BLaER1 (cell line): ENCODE results near the gene ATP4A.
A peak's percentile ranks its signal among the peaks of the same experiment; 100 is the strongest.

Experiments used
- H3K27ac ChIP-seq: shearing (Covaris generic); formaldehyde crosslinking; 2 replicates; pipeline ENCODE4 v1.8.1; 2022
- H3K27me3 ChIP-seq: shearing (Covaris generic); formaldehyde crosslinking; 2 replicates; pipeline ENCODE4 v1.8.1; 2022
- H3K36me3 ChIP-seq: shearing (Covaris generic); formaldehyde crosslinking; 2 replicates; pipeline ENCODE4 v1.8.1; 2022
- H3K4me1 ChIP-seq: shearing (Covaris generic); formaldehyde crosslinking; 2 replicates; pipeline ENCODE4 v1.8.1; 2022
- H3K4me2 ChIP-seq: shearing (Covaris generic); formaldehyde crosslinking; 2 replicates; pipeline ENCODE4 v1.8.1; 2022
- H3K4me3 ChIP-seq: shearing (Covaris generic); formaldehyde crosslinking; 2 replicates; pipeline ENCODE4 v1.8.1; 2022
- H3K9ac ChIP-seq: shearing (Covaris generic); formaldehyde crosslinking; 2 replicates; pipeline ENCODE4 v1.8.1; 2022
- H3K9me3 ChIP-seq: shearing (Covaris generic); formaldehyde crosslinking; 2 replicates; pipeline ENCODE4 v1.8.1; 2022
- H4K20me1 ChIP-seq: shearing (Covaris generic); formaldehyde crosslinking; 2 replicates; pipeline ENCODE4 v1.8.1; 2022
- Cebpa-rat ChIP-seq: shearing (Covaris generic); IDR thresholded peaks from 2 replicates; pipeline ENCODE4 v1.8.1; 2022

The ATP4A gene

DNA sequence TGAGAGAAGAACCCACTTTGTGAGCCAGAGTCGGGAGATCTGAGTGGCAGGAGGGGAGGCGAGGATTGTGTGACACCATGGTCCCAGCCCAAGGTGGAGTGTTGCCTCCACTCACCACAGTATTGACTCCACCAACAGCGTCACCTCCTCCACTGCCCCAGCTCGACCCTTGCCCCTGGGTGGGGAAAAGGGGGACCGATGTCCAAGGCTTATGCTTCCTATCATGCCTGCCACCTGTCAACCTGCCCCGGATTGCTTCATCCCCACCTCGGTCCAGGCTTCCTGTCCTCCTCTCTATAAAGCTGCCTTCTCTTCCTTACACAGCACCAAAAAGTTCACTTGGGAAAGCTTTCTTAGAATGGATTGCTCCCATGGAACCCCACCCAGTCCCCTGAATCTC, 57.4 kb downstream of the ATP4A start:
- H3K4me2 ChIP-seq, result no peak overlapping the region
- H3K4me3 ChIP-seq, result no peak overlapping the region
- H3K4me1 ChIP-seq, result peaks cover 30% of the 10 kb centered on the region
- no peak overlapping the region for H3K9ac ChIP-seq
- TF ChIP-seq Cebpa-rat, result no peak
- H3K27ac ChIP-seq, result no peak overlapping the region
- H3K27me3 ChIP-seq, result peaks cover 56% of the 10 kb centered on the region
- H4K20me1 ChIP-seq, result no peaks in the 10 kb centered on the region
- H3K36me3 ChIP-seq, result no peaks in the 10 kb centered on the region
- no peaks in the 10 kb centered on the region for H3K9me3 ChIP-seq

DNA sequence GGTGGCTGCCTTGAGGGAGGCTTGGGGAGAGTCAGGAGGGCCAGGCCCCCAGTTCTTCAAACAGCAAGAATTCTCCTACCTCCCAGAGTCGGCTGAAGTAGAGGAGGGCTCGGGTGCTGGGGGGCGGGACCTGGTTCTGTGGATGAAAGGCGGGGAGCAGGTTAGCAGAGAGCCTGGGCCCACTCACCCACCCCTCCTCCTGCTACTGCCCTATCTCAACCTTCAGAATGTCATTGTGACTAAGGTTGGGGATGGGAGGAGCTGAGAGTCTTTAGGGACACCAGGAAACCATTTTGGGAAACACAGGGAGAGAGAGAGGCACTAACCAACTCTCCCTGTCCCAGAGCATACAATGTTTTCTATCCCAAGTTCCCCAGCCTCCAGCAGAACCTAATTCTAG, 60.7 kb downstream of the ATP4A start:
- Histone ChIP-seq H3K27ac (no peak overlapping the region), H3K36me3 (no peaks in the 10 kb centered on the region), H3K4me1 (peaks cover 30% of the 10 kb centered on the region), H3K9me3 (no peaks in the 10 kb centered on the region), H3K9ac (no peak overlapping the region), H4K20me1 (no peaks in the 10 kb centered on the region), H3K27me3 (peaks cover 23% of the 10 kb centered on the region), H3K4me2 (peak overlapping the region; percentile 82), H3K4me3 (no peak overlapping the region)
- TF ChIP-seq Cebpa-rat, result no peak

DNA sequence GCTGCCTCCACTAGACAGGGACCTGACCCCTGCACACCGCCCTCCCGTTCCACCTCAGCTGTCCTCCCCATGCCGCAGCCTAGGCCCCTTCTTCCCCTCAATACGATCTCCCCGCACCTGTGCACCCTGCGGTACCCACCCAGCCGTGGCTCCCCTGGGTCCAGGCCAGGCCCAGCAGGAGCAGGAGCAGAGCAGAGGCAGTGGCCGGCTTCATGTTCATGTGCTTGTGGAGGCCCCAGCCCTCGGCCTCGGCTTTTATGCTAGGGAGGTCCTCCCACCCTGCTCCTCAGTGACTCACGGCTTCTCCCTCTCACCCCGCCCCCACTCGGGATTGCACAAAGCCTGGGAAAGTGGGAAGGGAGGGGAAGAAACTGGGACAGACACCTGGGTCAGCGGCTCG, 61.8 kb downstream of the ATP4A start:
- peak overlapping the region; percentile 82 for H3K4me2 ChIP-seq
- peak overlapping the region; percentile 49; the same call in 1 of the 2 replicates for H3K27ac ChIP-seq
- no peak overlapping the region for H3K9ac ChIP-seq
- no peaks in the 10 kb centered on the region for H4K20me1 ChIP-seq
- peaks cover 30% of the 10 kb centered on the region for H3K4me1 ChIP-seq
- no peak for TF ChIP-seq Cebpa-rat
- no peaks in the 10 kb centered on the region for H3K36me3 ChIP-seq
- peaks cover 12% of the 10 kb centered on the region for H3K27me3 ChIP-seq
- no peak overlapping the region for H3K4me3 ChIP-seq
- no peaks in the 10 kb centered on the region for H3K9me3 ChIP-seq

DNA sequence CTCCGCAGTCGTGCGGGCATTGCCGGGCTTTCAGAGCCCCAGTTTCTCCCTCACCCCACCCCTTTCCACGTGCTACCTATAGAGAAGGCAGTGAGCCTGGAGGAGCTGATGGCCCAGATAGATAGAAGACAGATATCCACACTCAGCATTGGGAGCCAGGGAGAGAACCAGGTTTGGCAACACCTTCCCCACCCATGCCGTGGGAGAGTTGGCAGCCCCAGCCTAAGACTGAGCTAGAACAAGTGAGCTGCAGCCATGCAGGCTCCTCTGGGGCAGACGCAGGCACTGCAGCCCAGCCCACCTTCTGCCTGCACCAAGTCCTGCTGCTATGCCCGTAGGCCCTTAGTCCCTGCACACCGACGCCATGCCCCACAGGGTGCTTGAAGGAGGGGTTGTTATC, 62.8 kb downstream of the ATP4A start:
- no peak overlapping the region for H3K27ac ChIP-seq
- no peaks in the 10 kb centered on the region for H3K9me3 ChIP-seq
- H3K4me2 ChIP-seq, result peak overlapping the region; percentile 82
- H3K4me3 ChIP-seq, result no peak overlapping the region
- H3K9ac ChIP-seq, result no peak overlapping the region
- H3K27me3 ChIP-seq, result peaks cover 3% of the 10 kb centered on the region; the same call in 1 of the 2 replicates
- no peak for TF ChIP-seq Cebpa-rat
- peaks cover 34% of the 10 kb centered on the region for H3K4me1 ChIP-seq
- no peaks in the 10 kb centered on the region for H4K20me1 ChIP-seq
- no peaks in the 10 kb centered on the region for H3K36me3 ChIP-seq
